GM04504 (cell line): Measurements from ENCODE around the gene SSU72.
A peak's percentile ranks its signal among the peaks of the same experiment; 100 is the strongest.
"Not testable (repeated sequence)": the region's sequence is repeated elsewhere in the genome, so short reads cannot be mapped to it uniquely, and the experiment has no call there.

ENCODE experiments used
- DNase-seq: peaks from one replicate; pipeline ENCODE4 v3.0.0-alpha.2; 2012; ENCODE audit warnings: low read depth

The SSU72 gene

DNA sequence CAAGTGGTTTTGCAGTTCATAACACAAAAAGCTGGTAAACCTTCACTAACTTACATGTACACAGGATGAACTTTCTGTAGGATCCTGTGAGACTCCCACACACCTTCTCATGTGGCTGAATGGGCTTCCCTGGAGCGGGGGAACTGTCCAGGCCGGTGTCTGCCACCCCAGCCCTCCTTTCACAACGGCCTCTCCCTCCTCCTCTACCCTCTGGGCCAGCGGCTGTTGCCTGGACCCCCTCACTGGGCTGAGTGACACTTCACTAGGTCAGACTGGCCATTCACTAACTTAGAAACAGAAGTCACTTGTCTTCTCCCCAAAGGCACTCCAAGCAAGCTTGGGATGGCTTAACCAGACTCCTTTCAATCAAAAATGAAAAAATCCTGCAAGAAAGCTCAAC, 16.1 kb downstream of the SSU72 start:
- DNase-seq = no peak

DNA sequence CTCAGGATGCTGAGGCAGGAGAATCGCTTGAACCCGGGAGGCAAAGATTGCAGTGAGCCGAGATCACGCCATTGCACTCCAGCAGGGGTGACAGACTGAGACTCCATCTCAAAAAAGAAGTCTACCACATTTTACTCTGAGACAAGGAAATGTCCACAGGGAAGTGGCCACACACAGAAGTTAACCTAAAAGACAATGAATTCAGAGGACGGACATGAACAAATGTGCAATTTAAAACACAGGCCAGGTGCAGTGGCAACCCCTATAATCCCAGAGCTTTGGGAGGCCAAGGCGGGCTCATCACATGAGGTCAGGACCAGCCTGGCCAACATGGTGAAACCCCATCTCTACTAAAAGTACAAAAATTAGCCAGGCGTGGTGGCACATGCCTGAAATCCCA, 17.0 kb downstream of the SSU72 start:
- not testable (repeated sequence) for DNase-seq

DNA sequence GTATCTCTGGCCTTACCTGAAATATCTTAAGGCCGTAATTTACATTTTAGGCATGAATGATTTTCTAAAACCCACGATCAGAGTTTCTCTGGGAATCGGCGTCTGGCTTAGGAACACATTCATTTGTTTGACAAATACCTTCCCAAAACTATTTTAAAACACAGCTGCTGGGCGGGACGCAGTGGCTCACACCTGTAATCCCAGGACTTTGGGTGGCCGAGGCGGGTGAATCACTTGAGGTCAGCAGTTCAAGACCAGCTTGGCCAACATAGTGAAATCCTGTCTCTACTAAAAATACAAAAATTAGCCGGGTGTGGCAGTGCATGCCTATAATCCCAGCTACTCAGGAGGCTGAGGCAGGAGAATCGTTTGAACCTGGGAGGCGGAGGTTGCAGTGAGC, 17.7 kb downstream of the SSU72 start:
- DNase-seq = not testable (repeated sequence)

DNA sequence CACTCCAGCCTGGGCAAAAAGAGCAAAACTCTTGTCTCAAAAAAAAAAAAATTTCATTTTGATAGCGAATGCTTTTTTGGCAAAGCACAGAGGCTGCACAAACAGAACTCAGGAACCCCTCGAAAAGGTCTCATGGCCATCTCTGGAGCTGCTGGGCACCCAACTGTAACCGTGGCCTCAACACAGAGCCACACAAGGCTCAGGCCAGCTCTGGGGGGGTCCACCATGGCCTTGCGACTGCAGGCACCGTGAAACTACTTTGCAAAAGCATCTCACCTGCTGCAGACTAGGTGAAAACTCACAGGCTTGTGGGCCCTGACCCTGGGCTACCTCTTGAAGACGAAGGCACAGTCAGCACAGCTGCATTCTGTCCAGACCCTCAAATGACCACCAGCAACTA, 18.2 kb downstream of the SSU72 start:
- DNase-seq = no peak

DNA sequence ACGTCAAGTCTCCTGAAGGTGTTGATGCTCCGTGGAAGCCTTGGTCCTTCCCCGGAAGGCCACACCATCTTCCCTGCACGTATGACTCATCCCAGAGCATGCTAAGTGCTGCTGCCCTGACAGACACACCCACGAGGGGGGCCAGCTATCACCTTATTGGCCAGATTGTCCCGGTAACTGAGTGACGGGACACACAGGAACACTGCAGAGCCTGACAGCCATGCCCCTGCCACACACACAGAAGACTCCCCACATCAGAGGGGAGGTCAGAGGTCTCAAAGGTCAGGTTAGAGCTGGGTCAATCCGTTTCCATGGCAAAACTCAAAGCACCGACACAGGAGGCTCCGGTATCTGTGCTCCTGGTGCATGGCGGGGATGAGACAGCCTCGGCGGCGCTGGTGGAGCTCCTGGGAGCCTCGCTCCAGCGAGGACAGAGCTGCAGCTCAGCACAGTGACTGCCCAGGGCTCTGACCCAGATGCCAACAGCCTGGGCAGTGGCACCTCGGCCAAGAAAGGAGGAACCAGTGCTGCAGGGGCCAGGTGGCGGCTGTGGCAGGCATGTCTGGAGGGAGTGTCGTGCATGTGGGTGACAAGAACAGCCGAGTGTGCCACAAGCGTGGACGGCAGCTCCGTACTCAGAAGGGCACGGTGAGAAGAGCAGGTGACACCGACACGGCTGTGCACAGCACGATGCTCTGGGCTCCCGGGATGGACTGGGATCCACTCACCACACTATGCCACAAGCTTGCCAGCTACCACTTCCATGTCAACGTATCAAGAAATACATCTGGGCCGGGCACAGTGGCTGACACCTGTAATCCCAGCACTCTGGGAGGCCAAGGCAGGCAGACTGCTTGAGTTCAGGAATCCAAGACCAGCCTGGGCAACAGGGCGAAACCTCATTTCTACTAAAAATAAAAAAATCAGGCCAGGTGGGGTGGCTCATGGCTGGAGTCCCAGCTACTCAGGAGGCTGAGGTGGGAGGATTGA, 19.4 kb downstream of the SSU72 start:
- peak; percentile 45 for DNase-seq

DNA sequence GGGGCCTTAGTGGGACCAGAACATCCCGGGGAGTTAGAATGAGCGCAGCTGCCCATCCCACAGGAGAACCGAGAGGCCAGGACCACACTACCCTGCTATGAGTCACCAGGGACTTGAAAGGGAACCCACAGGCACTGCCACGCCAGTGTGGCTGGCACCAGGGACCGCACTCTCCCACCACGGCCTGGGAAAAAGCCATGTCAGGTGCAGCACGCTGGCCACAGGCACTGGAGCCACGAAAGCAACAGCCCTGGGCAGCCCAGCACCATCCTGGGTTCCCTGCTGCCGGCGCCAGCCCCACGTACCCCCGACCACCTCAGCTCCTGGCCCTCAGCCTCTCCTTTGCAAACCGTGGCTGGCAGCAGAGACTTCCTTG, 20.1 kb downstream of the SSU72 start:
- no peak for DNase-seq

DNA sequence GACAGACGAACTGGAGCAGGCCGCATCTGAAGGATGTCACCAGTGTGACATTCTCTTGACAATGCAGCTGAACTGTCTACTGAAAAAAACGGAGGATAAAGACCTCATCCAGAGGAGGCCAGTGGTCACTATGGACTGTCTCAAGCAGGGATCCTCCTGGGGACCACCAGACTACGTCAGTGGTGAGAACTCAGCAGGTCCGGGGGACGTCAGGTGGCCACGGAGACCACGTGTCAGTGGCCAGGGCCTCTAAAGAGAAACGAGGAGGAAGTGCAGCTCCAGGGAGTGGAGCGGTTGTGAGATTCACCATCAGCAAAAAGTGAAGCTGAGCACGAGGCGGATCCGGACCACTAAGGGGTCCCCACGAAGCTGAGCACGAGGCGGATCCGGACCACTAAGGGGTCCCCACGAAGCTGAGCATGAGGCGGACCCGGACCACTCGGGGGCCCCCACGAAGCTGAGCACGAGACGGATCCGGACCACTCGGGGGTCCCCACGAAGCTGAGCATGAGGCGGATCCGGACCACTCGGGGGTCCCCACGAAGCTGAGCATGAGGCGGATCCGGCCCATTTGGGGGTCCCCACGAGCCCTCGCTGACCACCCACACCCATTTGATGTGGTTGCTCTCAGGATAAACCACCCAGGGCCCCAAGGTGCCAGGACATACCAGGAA, 20.7 kb downstream of the SSU72 start:
- DNase-seq = no peak

DNA sequence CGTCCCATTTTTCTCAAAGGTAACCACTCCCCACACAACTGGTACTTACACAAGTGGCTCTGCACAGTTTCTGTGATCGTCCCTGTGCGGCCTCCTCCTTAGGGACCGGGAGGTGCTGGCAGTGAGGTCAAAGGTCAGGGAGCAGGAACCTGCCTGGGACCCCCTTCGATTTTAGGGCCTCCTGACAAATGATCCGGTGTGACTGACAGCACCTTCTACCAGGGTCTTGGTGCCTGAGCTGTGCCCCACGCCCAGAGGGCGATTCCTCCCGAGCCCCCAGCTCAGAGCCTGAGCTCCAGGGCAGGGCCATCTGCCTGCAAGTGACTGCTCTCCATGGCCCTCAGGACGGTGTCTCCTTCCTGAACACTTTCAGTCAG, 22.4 kb downstream of the SSU72 start:
- DNase-seq = no peak

DNA sequence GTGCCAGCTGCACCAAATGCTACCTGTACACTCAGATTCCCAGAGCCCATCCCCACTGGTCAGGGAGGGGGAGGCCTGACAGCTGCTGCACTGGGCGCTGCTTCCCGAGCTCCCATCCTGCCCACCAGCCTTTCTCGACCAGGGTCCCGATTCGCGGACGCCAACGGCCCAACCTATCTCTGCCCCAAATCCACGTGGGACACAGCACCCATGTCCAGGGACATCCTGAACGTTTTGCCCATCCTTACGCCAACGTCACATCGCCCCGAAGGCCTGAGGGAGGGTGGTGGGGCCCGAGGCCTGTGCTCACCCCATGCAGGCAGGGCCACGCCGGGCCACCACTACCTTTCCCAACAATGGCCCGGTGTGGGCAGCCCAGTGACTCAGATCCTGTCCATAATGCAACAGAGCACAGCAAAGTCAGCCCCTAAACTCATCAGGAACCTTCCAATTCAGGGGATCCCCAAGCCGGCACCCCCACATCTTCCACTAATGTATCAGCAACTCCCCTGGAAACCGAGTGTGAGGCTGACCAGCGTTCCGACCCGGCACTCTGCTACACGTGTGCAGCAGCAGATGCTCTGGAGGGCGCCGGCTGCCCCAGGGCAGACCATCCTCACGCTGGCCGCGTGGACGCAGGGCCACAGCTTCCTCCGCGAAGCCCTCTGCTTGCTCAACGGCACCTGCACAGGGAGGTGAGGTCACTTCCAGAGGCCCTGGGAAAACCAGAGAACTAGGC, 23.0 kb downstream of the SSU72 start:
- DNase-seq = no peak

DNA sequence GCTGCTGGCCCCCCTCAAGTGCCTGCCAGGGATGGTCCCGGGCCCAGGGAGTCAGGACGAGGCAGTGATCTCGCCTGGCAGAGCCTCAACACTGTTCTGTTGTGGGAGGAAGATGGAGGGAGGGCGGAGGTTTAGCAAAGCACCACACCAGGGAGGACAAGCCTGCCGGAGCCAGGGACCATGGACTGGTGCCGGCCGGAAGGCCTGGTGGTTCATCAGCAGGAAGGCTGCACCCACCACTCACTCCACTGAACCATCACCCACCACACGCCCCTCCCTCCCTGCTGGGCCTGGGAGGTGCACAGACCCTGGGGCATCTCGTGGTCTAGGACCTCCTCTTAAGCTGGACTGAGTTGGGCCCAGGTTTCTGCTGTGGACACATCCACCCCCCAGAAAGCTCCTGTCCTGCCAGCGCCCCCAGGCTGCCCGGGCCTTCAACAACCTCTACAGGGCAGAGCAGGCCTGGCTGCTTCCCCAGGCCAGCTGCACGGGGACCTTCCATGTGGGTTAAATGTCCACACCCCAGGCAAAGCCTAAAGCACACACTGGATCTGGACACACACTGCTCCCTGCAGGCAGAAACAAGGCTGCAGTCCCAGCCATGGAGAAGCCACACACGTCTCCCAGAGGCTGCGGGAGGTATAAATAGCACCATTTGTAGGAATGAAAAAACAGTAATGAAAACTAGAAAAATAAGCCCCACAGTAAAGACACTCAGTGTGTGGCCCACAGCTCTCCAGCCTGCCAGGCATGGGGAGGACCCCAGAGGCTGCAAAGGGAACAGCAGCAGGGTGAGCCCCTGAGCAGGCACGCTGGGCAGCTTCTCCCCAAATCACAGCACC, 23.9 kb downstream of the SSU72 start:
- DNase-seq = no peak

DNA sequence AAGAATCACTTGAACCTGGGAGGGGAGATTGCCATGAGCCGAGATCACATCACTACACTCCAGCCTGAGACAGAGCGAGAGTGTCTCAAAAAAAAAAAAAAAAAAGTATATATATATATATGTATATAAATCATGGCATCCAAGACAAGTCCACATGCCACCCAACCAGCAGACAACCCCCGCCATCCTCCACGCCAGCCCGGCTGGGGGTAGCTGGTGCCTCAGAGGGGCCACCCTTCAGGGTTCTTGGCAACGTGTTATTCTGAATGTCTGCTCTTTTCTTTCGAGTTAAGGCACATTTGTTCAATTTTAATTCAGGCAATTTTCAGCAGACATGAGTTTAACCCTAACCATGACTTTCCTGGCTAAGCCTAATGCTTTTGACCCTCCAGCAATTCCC, 24.6 kb downstream of the SSU72 start:
- DNase-seq = no peak

DNA sequence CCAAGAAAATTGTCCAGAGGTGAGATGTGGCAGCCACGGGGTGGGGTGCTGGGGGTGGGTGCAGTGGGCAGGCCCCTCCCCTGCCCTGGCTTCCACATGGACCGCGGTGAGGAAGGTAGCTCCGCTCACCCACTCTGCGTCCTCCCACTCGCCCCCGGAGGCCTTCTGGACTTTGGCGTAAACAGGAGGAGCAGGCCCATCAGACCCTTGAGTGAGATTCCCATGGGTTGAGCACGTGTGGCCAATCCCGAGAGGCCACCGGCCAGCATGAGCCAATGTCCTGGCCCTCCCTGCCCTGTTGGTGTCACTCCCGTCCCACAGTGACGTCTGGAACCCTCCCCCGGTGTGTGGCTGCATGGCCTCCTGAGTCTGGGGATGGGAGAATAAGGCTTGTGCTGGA, 26.1 kb downstream of the SSU72 start:
- DNase-seq = no peak

DNA sequence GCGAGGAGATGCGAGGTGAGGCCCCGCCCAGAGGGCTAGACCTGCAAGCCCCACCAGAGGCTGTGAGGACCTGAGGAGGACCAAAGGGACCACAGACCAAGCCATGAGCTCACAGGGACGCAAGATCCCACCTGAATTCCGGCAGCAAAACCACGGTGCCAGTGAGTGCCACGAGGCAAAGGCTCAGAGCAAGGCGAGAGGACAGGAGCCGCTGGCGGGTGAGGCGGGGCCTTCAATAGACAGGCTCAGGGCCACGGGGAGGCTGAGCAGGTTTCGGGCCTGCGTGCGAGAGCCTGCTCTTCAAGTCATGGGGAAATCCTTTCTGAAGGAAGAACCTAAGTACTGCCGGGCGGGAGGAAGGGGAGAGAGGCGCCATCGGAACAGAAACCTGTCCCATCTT, 27.2 kb downstream of the SSU72 start:
- no peak for DNase-seq

DNA sequence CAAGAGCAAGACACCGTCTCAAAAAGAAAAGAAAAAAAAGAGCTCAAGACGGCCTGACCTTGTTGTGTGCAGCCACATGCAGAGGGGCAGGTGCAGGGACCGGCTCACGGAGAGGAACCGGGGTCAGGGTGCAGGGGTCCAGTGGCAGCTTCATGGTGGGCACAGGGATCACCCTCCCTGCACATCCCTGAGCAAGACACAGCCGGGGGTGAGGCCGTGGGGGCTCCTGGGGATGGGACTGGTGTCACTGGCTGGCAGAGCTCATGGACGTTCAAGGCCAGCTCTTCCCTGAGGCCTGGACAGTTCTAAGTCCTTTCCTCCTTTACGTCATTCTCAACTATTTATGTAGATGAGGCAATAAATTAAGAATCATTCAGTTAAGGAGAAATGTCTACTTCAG, 27.7 kb downstream of the SSU72 start:
- no peak for DNase-seq

DNA sequence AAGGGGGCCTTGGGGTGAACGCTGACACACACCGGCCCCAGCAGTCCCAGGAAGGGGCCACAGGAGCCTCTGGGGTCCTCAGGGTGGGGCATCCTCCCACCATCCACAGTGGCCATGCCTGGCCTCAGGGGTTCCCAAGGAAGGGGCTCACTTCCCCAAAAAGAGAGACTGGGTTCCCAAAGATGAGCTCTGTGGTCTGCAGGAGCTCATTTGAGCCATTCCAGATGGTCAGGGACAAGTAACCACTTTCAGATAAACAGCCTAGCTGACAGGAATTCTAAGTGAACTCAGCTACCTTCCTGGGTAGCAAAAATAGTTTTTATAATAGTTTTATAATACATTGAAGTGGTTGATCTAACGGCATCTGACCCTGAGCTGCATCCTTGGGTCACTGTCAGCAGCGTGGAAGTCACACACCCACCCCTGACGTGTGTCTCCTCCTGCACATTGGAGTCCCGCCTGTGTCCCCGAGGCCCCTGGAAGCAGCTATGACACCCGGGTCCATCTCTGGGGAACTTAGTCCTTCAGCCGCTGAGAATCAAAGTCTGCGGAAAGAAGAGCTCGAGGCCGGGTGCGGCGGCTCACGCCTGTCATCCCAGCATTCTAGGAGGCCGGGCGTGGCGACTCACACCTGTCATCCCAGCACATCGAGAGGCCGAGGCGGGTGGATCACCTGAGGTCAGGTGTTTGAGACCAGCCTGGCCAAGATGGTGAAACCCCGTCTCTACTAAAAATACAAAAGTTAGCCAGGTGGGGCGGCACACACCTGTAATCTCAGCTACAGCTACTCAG, 28.5 kb downstream of the SSU72 start:
- no peak for DNase-seq

DNA sequence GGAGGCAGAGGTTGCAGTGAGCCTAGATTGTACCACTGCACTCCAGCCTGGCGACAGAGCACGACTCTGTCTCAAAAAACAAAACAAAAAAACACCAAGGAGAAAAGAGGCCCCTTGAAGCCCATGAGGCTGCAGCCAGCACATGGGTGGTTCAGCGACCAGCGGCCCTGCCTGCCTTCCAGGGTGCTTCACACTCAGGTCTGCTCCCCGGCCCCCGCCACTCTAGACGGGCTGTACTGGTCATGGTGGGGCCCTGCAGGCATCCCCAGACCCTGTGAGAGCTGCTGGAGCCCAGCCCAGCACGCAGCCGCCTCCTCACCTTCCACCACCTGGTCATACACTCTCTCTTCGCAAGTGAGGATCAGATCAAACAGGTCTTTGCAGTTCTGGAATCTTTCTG, 30.1 kb downstream of the SSU72 start:
- no peak for DNase-seq

DNA sequence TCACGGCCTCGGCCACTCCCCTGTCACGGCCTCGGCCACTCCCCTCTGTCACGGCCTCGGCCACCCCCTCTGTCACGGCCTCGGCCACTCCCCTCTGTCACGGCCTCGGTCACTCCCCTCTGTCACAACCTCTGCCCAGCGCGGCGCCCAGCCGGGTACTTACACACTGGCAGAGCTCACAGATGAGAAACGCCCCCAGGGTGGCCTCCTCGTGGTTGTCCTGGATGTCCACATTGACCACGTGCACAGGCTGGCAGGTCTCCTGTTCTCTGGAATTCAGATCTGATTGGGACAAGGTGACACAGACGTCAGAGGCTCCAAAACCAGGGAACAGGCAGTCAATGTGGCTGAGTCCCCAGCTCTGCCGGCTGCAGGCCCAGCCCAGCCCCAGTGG, 31.0 kb downstream of the SSU72 start:
- no peak for DNase-seq

DNA sequence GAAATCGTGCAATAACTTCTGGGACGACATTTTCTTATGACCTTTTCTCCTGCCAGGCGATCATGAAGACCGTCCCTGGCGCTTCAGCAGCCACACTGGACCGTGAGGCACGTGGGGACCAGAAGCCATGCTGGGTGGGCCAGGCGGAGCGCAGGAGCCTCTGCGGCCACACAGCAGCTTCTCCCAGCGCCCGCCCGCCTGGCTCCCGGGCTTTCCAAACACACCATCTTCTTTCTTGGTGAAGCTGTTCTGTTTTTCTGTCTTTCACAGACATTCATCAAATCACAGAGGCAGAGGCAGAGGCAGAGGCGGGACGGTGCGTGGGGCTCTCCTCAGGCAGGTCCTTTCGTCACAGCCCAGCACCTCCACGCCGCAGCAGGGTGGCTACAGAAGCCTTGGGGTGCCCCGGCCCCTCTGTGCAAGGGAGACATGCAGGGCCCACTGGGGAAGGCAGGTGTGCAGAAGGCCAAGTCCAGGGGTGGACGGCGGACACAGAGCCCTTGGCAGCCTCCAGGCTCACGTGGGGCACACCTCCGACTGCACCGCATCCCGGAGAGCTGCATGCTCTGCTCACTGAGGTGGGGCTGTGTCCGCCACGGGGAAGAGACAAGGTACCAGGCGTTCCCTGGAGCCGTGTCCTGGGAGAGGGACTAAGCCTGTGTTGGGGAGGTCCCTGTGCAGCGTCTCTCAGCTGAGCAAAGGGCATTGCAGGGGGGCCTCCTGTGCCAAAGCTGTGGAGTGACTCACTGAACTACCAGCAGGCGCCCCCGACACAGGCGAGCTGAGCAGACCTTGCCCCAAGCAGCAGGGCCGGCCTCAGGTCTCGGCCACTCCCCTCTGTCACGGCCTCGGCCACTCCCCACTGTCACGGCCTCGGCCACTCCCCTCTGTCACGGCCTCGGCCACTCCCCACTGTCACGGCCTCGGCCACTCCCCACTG, 31.6 kb downstream of the SSU72 start:
- no peak for DNase-seq

DNA sequence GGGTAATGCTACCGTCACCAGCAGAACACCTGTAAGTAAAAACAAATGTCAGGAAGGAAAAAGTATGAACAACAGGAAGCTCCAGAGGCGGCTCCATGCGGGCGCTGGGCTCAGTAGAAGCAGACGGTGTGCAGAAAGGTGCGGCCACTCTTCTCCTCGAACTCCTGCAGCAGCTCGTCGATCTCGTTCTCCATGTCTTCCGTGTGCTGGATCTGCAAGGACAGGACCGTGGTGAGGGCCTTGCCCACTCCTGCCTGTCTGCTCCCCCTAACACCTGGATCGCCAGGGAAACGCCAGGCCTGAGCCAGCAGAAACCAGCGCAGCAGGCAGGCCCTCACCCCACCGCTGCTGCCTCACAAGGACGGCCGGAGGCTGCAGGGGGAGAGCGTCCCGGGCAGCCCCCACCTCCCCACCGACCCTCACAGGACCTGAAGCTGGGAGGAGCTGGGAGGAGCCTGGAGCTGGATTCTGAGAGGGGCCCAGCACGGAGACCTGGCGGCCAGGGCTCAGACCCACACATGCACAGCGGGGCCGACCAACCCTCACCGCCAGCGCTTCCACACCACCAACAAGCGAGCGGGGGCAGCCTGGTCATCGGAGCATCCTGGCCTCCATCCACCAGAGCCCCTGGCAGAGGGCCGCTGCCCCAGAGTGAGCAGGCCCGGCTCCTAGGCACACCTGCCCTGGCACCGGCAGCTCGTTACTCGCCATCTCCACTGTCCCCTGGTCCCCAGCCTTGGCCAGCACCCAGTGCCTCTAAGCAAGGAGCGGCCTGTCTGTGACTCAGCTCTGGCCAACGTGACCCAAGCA, 32.5 kb downstream of the SSU72 start:
- no peak for DNase-seq
